NCI-H2227 treated with DMSO at 0.1 percent for 48 hours (cell line): Measurements from ENCODE around the gene THAP8.
"Not testable (repeated sequence)": the region's sequence is repeated elsewhere in the genome, so short reads cannot be mapped to it uniquely, and the experiment has no call there.

Experiments
- DNase-seq: peaks from one replicate; lab custom pipeline; 2025; lab: John Stamatoyannopoulos, UW

THAP8 gene

DNA sequence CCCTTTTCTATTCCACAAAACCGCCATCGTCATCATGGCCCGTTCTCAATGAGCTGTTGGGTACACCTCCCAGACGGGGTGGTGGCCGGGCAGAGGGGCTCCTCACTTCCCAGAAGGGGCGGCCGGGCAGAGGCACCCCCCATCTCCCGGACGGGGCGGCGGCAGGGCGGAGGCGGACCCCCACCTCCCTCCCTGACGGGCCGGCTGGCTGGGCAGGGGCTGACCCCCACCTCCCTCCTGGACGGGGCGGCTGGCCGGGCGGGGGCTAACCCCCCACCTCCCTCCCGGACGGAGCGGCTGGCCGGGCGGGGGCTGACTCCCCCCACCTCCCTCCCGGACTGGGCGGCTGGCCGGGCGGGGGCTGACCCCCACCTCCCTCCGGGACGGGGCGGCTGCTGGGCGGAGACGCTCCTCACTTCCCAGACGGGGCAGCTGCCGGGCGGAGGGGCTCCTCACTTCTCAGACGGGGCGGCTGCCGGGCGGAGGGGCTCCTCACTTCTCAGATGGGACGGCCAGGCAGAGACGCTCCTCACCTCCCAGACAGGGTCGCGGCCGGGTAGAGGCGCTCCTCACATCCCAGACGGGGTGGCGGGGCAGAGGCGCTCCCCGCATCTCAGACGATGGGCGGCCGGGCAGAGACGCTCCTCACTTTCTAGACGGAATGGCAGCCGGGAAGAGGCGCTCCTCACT lies 14.9 kb upstream of the THAP8 start:
- not testable (repeated sequence) for DNase-seq

DNA sequence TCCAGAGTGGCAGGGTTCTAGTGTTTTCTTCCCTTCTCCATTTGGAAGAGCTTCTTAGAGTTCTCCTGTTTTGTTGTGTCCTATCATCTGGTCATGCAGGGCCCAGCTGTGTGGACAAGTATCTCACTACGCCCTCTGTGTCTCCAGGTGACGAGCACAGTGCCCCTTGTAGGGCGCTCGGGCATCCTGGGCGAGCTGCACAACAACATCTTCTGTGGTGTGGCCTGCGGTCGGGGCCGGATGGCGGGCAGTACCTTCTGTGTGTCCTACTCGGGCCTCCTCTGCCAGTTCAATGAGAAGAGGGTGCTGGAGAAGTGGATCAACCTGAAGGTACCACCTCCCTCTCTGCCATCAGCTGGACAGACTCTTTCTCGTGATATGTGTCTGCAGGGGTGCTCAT lies 13.6 kb upstream of the THAP8 start:
- DNase-seq, result no peak

DNA sequence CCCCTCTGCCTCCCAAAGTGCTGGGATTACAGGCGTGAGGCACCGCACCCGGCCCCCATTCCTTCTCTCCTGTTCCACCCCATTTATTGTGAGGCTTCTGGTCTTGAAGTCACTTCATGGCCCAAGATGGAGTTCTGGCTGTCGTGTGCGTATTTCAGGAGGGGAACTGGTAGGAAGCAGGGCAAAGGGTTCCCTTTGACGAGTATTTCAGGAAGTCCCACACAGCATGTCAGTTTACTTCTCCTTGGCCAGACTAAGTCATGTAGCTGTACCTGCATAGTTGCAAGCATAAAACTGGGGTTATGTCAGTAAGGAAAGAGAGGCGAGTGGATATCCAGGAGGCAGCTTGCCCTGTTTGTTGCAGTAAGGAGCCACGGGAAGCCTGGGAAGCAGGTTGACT lies 10.7 kb upstream of the THAP8 start:
- no peak for DNase-seq

DNA sequence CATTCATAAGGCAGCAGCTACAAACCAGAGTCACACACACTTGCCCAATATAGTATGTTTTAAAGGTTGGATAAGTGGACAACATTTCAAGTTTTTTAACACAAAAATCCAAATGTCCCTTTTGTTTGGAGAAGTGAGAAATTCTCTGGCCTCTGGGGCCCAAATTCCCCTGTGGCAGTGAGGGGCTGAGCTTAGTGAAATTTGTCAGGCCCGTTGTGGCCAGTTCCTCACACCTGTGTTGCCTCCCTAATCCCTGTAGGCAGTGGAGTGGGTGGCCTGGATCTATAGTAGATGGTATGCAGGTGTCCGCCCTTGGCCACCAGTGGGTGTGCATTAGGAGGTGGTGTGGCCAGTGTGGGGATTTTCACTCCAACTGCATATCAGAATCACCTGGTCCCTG lies 7.3 kb upstream of the THAP8 start:
- DNase-seq, result no peak

DNA sequence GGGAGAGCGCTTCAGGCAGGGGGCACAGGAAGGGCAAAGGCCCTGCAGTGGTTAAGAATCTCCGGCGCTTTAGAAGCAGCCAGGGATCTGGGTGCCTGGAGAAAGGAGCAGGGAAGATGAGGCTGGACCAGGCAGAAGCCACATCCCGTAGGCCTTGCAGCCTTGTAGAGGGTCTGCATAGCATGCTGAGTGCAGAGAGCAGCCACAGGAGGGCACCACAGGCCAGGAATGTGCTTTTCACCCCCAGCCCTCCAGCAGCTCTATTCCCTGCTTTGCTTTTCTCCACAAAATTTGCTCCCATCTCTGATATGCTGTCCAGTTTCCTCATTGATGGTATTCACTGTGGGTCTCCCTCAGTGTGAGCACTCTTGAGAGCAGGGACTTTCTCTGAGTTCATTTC lies 6.3 kb upstream of the THAP8 start:
- peak; percentile 40 for DNase-seq

DNA sequence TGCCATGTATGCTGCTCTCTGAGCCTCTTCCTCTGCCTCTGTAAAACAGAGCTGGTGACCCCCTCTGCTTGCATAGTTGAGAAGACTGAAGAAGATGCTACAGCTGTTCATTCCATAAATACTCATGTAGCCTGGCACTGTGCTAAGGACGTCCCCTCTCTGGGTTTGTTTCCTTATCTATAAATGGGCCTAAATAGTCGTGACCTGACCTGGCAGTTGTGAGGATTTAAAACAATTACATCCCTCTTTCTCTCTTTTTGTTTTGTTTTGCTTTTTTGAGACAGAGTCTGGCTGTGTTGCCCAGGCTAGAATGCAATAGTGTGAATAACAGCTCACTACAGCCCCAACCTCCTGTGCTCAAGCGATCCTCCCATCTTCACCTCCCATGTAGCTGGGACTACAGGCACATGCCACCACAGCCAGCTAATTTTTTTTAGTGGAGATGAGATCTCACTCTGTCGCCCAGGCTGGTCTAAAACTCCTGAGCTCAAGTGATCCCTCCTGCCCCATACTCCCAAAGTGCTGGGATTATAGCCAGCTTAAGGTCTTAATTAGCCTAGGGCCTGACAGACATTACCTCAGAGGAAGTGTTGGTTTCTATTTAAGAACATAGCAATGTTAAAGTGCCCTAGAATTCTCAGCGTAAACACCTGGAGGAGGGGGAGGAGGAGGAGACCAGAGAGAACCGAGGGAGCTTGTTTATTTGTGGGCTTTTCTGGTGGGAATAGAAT lies 5.3 kb upstream of the THAP8 start:
- DNase-seq, result no peak

DNA sequence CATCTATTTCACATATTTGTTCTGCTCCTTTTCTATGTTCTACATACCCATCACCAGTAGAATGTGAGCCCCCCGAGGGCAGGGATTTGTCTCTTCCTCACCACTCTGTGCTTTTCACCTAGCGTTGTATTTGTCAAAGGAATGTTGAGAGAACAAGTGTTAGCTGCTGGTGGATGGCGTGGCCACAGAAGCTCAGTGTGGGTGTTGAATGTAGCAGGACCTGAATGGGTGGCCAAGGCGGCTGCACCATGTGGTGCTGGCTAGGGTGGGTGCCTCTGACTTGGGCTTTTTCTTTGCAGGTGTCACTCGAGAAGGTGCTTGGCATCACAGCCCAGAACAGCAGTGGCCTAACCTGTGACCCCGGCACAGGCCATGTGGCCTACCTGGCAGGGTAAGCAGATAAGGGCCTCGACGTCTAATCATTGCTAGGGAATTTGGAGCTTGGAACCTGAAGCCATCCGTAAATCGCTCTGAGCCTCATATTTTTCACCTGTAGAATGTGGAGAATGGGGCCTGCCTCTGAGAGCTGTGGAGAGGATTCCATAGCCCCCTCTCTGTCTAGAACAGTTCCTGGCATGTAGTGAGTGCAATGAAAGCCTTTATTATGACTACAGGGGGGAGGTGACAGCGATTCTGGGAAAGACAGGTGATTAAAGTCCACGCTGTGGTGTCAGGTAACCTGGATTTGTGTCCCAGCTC lies 4.5 kb upstream of the THAP8 start:
- DNase-seq, result no peak

DNA sequence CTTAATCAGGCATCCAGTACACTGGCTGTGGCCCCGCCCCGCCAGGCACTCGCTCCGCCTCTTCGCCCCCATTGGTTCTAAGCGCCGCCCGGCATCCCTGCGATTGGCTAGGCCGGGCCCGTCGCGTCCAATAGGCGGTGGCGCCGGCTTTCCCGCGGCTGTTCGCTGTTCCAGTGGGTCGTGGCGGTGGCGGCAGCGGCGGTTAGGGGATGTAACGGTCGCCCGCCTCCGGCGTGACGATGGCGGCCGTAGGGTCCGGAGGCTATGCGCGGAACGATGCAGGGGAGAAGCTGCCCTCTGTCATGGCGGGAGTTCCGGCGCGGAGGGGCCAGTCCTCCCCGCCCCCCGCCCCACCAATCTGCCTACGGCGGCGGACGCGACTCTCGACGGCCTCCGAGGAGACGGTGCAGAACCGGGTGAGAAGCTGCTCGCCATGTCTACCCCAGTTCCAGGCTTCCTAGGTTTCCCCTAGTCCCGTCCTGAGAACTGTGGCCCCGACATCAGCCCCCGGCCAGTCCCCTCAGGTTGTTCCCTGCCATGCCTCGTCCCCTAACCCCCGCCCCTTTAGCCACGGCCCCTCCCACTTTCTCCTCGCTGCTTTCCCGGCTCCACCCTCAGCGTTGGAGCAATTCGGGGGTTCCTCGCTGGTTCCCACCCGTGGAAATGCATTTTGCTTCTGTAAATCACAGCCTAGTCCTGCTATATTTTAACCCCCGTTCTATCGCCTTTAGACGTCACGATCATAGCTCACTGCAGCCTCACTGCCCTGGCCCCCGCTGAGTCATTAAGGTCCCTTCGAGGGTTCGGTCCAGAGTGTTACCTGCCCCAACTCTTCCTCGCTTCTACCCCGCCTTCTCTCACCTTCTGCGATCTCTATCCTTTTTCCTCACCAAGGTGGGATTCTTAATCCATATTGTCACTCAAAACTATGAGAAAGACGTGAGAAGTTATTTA lies 925 bp upstream of the THAP8 start, which contains the start of gene WDR62:
WDR62 (plus strand) TSS at position 165 of the 954 bp plus-strand sequence; CDS start at position 240, 75 bp downstream.
- peak; percentile 100 for DNase-seq

DNA sequence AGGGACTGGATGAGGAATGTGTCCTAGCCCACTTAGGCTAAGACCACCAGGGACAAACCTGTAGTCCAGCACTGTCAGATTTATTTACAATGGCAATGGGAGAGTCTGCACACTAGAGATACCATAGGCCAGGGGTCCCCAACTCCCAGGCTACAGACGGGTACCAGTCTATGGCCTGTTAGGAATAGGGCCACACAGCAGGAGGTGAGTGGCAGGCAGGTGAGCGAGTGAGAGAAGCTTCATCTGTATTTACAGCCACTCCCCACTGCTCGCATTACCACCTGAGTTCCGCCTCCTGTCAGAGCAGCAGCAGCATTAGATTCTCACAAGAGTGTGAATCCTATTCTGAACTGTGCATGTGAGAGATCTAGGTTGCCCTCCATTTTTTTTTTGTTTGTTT lies 2.4 kb downstream of the THAP8 start:
- no peak for DNase-seq

DNA sequence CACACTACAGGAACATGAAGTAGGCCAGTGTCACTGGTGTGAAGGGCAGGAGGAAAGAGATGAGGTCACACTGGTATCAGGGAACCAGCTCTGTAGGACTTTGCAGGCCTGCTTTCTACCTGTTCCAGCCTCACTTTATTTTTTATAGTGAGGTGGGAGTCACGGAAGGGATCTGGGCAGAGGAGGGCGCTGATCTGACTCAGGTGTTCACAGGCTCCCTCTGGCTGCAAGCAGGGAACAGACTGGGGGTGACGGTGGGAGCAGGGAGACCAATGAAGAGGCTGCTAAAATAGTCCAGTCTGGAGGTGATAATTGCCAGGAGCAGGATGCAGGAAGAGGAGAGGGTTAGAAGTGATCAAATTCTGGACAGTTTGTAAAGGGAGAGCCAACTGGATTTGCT lies 2.8 kb downstream of the THAP8 start:
- peak; percentile 62 for DNase-seq

DNA sequence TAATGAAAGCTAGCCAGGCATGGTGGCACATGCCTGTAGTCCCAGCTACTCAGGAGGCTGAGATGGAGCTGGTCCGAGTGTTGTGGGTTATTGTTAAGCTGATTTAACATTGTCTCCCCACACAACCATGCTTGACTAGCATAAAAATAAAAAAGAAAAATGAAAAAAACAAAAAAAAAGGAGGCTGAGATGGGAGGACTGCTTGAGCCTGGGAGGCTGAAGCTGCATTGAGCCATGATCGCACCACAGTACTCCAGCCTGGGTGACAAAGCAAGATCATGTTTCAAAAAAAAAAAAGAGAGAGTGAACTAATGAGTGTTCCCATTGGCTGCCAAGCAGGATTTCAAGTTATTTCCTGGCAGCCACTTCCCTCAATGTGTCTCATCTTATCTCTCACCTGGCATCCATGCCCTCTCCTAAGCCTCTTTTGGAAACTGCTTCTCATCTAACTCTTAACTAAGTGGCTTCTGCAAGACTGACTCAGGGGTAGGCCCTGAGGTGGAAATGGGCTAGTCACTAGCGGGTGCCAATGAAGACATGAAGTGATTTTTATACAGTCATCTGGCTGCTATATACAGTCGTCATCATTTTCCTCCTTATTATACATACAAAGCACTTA lies 4.9 kb downstream of the THAP8 start:
- DNase-seq, result no peak

DNA sequence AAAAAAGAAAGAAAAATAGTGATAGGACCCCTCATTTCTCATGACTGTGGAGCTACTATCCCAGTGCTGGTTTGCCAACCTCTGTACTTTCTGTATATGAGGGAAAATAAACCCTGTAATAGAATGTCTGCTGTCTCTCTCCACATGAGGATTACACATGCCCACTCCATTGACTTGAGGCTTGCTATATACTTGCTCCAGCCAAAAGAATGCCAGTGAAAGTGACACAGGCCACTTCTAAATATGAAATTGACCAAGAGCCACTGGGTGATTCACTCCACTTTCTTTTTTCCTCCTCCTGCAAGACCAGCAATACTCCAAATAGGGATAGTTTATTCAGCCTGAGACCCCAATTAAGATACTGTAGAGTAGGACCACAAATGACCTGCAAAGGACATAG lies 6.2 kb downstream of the THAP8 start:
- DNase-seq, result no peak

DNA sequence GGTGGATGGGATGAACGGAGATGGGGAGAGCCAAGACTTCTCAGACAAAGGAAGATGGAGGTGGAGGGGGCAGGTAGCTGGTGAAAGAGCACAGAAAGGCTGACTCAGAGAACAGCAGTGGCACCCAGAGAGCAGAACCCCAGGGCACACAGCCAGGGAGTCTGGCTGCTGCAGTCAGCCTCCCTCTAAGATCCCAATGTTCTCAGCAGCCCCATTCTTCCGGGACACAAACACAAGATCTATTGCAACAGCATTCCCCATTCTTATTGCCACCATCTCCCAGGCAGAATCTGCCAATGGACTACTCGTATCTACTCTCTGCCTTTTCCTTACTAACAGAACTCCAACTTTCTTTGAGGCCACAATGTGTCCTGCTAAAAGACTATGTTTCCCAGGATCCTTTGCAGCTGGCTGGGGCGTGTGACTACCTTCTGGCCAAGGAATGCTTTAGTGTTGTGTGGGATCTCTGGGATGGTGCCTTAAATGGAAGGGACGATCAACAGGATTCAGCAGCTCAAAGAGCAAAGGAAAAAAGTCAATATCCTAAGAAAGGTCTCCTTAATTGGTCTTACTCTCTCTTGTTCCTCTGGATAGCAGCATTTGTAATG lies 7.5 kb downstream of the THAP8 start:
- DNase-seq, result no peak

DNA sequence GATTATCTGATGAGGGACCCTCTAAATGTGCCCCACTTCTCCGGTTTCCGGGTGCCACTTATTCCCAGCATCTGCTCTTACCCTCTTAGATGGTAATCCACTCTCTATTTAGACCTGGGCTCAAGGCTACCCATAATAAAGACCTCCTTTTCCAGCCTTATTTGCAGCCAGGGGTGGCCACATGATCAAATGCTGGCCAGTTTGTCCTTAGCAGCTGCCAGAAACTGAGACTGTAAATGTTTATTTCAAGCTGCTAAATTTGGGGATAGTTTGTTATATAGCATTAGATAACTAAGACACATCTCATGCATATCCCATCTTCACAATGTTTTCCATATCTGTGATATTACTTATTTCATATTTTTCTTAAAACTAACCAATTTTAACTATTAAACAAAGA lies 10.1 kb downstream of the THAP8 start:
- DNase-seq, result no peak

DNA sequence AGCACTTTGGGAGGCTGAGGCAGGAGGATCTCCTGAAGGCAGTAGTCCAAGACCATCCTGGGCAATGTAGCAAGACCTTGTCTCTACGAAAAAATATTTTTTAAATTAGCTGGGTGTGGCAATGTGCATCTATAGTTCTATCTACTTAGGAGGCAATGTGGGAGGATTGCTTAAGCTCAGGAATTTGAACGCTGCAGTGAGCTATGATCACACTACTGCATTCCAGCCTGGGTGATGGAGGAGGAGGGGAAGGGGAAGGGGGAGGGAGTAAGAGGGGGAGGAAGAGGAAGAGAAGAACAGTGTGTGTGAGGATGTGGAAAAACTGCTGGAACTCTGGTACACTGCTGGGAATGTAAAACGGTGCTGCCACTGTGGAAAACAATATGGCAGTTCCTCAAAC lies 12.3 kb downstream of the THAP8 start:
- no peak for DNase-seq

DNA sequence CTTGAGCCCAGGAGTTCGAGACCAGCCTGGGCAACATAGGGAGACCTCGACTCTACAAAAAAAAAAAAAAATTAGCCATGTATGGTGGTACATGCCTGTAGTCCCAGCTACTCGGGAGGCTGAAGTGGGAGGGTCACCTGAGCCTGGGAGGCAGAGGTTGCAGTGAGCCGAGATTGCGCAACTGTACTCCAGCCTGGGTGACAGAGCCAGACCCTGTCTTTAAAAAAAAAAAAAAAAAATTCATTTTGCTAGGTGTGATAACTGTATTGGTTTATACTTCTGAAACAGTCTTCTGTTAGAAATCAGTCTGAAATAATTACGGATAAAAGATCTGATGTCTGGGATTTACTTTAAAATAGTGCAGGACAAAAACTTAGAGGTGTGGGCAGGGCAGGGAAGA lies 13.0 kb downstream of the THAP8 start:
- DNase-seq, result not testable (repeated sequence)

DNA sequence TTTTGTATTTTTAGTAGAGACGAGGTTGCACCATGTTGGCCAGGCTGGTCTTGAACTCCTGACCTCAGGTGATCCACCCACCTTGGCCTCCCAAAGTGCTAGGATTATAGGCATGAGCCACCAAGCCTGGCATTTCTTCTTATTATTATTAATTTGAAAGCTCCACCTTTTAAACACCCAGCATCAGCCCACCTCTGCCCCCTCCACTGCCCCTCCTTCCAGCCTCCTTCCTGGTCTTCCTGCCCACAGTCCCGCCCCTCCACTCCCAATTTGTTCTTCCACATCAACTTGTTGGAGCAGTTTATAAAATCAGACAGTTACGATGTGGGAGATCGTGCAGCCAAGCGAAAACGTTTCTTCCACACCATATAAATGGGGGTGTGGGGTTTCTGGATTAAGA lies 13.6 kb downstream of the THAP8 start:
- DNase-seq, result no peak

DNA sequence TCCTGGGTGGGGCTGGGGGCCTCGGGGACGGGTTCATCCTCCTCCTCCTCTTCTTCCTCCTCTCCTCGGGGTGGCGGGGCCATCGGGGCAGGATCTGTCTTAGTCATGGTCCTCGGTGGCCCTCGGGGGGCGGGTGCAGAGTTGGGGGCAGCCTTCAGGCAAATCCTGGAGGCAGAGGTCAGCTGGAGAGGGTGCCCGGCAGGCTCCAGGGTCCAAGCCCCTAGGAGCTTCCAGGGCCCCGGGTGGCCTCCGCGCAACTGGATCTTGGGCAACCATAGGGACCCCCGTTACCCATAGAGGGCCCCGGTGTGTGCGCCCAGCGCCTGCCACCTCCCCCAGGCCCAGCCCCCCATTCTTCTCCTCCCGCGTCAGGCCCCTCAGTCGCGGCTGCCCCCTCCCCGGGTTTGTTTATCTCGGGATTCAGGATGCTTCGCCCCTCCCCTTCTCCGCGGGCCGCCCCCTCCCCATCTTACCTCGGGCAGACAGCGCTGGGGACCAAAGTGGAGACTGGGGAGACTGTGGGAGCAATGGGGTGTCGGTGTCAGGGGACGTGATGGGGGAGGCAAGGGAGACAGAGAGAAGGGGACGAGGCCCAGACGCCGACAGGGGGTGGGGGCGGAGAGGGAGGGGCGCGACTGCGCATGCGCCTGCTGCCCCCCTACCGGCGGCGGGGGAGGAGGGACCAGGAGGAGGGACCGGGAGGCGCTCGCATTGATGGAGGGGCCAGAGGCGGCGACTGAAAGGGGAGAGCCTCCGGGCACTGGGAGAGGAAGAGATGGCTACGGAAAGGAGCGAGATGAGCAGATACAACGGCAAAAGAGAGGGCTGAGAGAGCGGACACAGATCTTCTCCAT lies 21.6 kb downstream of the THAP8 start, which contains the start of gene CLIP3:
CLIP3 (minus strand) TSS at position 623 of the 854 bp plus-strand sequence; CDS start at position 107, 516 bp downstream.
- peak; percentile 98 for DNase-seq

DNA sequence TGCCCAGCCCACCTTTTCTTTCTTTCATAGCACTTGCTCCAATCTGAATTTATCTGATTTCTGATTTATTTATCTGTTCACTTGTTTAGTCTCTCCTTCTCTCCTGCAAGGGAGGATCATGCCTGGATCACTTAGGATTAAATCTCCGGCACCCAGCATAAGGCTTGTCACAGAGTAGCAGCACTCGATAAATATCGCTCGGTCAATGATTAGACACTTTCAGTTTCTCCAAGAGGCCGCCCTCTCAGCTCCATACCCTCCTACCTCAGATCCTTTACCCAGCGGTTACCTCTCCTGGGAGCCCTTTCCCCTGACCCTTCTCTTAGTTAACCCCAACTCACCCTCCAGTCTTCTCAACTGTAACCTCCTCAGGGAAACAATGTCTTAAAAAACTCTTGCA lies 22.8 kb downstream of the THAP8 start:
- DNase-seq, result no peak
